Measurements from ENCODE around the gene CD3G. TPM values are rescaled to one million over a fixed set of nuclear protein-coding genes. Genes with fewer than 3 reads are reported as not detected.

The CD3G gene
- total and polyA plus RNA-seq, 2 experiments from 2014 or later: not detected

DNA sequence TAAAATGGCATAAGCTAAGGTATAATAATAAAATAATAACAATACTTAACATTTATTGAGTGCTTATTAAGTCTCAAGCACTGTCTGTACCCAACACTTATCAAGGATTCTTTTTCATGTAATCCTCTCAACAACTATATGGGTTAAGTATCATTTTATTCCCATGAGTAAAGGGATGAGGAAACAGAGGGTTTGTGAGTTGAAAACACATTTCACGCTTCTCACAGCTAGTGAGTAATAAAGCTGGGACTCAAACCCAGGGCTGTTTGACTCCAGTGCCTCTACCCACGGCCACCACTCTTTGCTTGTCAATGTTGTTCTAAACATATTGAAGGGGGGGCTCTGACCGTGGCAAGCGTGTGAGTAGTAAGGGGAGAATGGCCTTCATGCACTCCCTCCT is 30.9 kb upstream of the CD3G start:
- H3K9me3 ChIP-seq (ENCODE audit: low read depth): no peaks in the 10 kb centered on the region
- H4K20me1 ChIP-seq (ENCODE audit: insufficient read depth): no peaks in the 10 kb centered on the region
- H3K36me3 ChIP-seq (ENCODE audit: low read depth): no peaks in the 10 kb centered on the region
- no peaks in the 10 kb centered on the region for H3K9me2 ChIP-seq (ENCODE audit: insufficient read depth)
- WGBS, 2 experiments (ENCODE audit: low coverage in 1 of 2, low lambda C conversion rate in 2 of 2, missing lambda C conversion rate in 2 of 2): 21 to 23% methylated on average over 4 of the region's 4 CpGs
- H3K9ac ChIP-seq: no peak overlapping the region
- H3K4me1 ChIP-seq (ENCODE audit: insufficient read depth): no peaks in the 10 kb centered on the region
- no peak overlapping the region for H2AFZ ChIP-seq
- no peaks in the 10 kb centered on the region for H3K79me2 ChIP-seq (ENCODE audit: insufficient read depth)
- H3K4me3 ChIP-seq: no peak overlapping the region
- H3F3A ChIP-seq (ENCODE audit: insufficient read depth): no peaks in the 10 kb centered on the region
- in situ Hi-C loops (cut with MboI): no loop called here
- no peak overlapping the region for H3K4me2 ChIP-seq (ENCODE audit: unreplicated experiment)
- peak; percentile 26 for DNase-seq
- no peak overlapping the region for H3K27ac ChIP-seq
- 0 out of 2 replicates have a peak, but pooled peaks cover 20% of the 10 kb centered on the region for H3K27me3 ChIP-seq (replicated peaks; ENCODE audit: insufficient read depth)
- TF ChIP-seq EZH2 (IDR thresholded peaks at IDR 0.05; ENCODE audit: insufficient read depth, poor library complexity, severe bottlenecking): no peak
- TF ChIP-seq EZH2phosphoT487 (IDR thresholded peaks at IDR 0.05; ENCODE audit: insufficient read depth, low read depth): no peak

GRCh38 chr11:118314988-118315411 is 29.1 kb upstream of the CD3G start:
- in situ Hi-C loops (cut with MboI): no loop called here
- WGBS, 2 experiments (ENCODE audit: low coverage in 1 of 2, low lambda C conversion rate in 2 of 2, missing lambda C conversion rate in 2 of 2): 41 to 43% methylated on average over 7 of the region's 7 CpGs
- no peak for TF ChIP-seq EZH2phosphoT487 (IDR thresholded peaks at IDR 0.05; ENCODE audit: insufficient read depth, low read depth)
- no peak for TF ChIP-seq EZH2 (IDR thresholded peaks at IDR 0.05; ENCODE audit: insufficient read depth, poor library complexity, severe bottlenecking)
- Histone ChIP-seq H3K36me3 (ENCODE audit: low read depth) (no peaks in the 10 kb centered on the region), H3K9ac (no peak overlapping the region), H3K9me2 (ENCODE audit: insufficient read depth) (no peaks in the 10 kb centered on the region), H4K20me1 (ENCODE audit: insufficient read depth) (no peaks in the 10 kb centered on the region), H3K27me3 (replicated peaks; ENCODE audit: insufficient read depth) (0 out of 2 replicates have a peak, but pooled peaks cover 19% of the 10 kb centered on the region), H3K4me2 (ENCODE audit: unreplicated experiment) (no peak overlapping the region), H3K79me2 (ENCODE audit: insufficient read depth) (no peaks in the 10 kb centered on the region), H2AFZ (no peak overlapping the region), H3K4me3 (no peak overlapping the region), H3K9me3 (ENCODE audit: low read depth) (no peaks in the 10 kb centered on the region), H3K4me1 (ENCODE audit: insufficient read depth) (no peaks in the 10 kb centered on the region), H3K27ac (no peak overlapping the region), H3F3A (ENCODE audit: insufficient read depth) (no peaks in the 10 kb centered on the region)
- no peak for DNase-seq

DNA sequence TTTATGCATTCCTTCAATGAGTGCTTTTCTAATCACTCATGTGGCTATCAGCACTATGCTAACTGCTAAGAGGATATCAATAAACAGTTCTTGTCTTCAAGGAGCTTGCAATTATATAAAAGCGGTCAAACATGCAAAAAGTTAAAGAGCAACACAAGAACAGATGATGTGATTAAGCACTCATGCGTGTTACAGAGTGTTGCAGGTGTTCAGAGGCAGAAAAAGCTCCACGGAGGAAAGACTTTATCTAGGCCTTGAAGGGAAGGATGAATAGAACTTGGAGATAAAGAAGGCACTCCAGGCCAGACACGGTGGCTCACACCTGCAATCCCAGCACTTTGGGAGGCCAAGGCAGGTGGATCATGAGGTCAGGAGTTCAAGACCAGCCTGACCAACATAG is 26.0 kb upstream of the CD3G start:
- Histone ChIP-seq H2AFZ (no peak overlapping the region), H3K4me1 (ENCODE audit: insufficient read depth) (no peaks in the 10 kb centered on the region), H3K9me3 (ENCODE audit: low read depth) (no peaks in the 10 kb centered on the region), H4K20me1 (ENCODE audit: insufficient read depth) (no peaks in the 10 kb centered on the region), H3K9ac (no peak overlapping the region), H3K27me3 (replicated peaks; ENCODE audit: insufficient read depth) (peaks cover 4% of the 10 kb centered on the region; the same call in 1 of the 2 replicates), H3K9me2 (ENCODE audit: insufficient read depth) (no peaks in the 10 kb centered on the region), H3F3A (ENCODE audit: insufficient read depth) (no peaks in the 10 kb centered on the region), H3K4me2 (ENCODE audit: unreplicated experiment) (no peak overlapping the region), H3K36me3 (ENCODE audit: low read depth) (no peaks in the 10 kb centered on the region), H3K4me3 (no peak overlapping the region), H3K79me2 (ENCODE audit: insufficient read depth) (no peaks in the 10 kb centered on the region), H3K27ac (no peak overlapping the region)
- DNase-seq: no peak
- no peak for TF ChIP-seq EZH2phosphoT487 (IDR thresholded peaks at IDR 0.05; ENCODE audit: insufficient read depth, low read depth)
- no peak for TF ChIP-seq EZH2 (IDR thresholded peaks at IDR 0.05; ENCODE audit: insufficient read depth, poor library complexity, severe bottlenecking)
- in situ Hi-C loops (cut with MboI): no loop called here
- 78 to 85% methylated on average over 4 of the region's 4 CpGs for WGBS, 2 experiments (ENCODE audit: low coverage in 1 of 2, low lambda C conversion rate in 2 of 2, missing lambda C conversion rate in 2 of 2)

GRCh38 chr11:118318581-118319336 is 25.4 kb upstream of the CD3G start:
- Histone ChIP-seq H3K27ac (no peak overlapping the region), H3K9me2 (ENCODE audit: insufficient read depth) (no peaks in the 10 kb centered on the region), H3K4me2 (ENCODE audit: unreplicated experiment) (no peak overlapping the region), H3K79me2 (ENCODE audit: insufficient read depth) (no peaks in the 10 kb centered on the region), H3K27me3 (replicated peaks; ENCODE audit: insufficient read depth) (peaks cover 4% of the 10 kb centered on the region; the same call in 1 of the 2 replicates), H4K20me1 (ENCODE audit: insufficient read depth) (no peaks in the 10 kb centered on the region), H3K9ac (no peak overlapping the region), H3F3A (ENCODE audit: insufficient read depth) (no peaks in the 10 kb centered on the region), H3K4me3 (no peak overlapping the region), H3K4me1 (ENCODE audit: insufficient read depth) (no peaks in the 10 kb centered on the region), H2AFZ (no peak overlapping the region), H3K36me3 (ENCODE audit: low read depth) (no peaks in the 10 kb centered on the region), H3K9me3 (ENCODE audit: low read depth) (no peaks in the 10 kb centered on the region)
- DNase-seq: no peak
- in situ Hi-C loops (cut with MboI): no loop called here
- TF ChIP-seq EZH2 (IDR thresholded peaks at IDR 0.05; ENCODE audit: insufficient read depth, poor library complexity, severe bottlenecking): no peak
- no peak for TF ChIP-seq EZH2phosphoT487 (IDR thresholded peaks at IDR 0.05; ENCODE audit: insufficient read depth, low read depth)
- WGBS, 2 experiments (ENCODE audit: low coverage in 1 of 2, low lambda C conversion rate in 2 of 2, missing lambda C conversion rate in 2 of 2): 81% methylated on average over 9 to 11 of the region's 11 CpGs

Measured in GM23248 (cell line).